HepG2 (cell line): ENCODE measurements around the gene EWSR1. TPM values are rescaled to one million over a fixed set of nuclear protein-coding genes. Genes with fewer than 3 reads are reported as not detected.

ENCODE experiments used
- ATAC-seq: fragments of 200-7000 bp; cut with Tn5 transposase; 3 replicates; pipeline ENCODE4 v1.9.1; 2020; ENCODE audit warnings: mild to moderate bottlenecking, moderate library complexity
- BruUV-seq: library from RNA; stranded (reverse); fragments of 400-500 nt; replicated peaks from 2 replicates; lab custom pipeline; 2021; lab: Mats Ljungman, UMichigan
- CTCF ChIA-PET: fragments of 300-600 bp; formaldehyde crosslinking; extraction: SDS; loops from one replicate; lab custom pipeline; 2021; ENCODE audit warnings: low total read pairs, inconsistent platforms, low intra/inter-chr PET ratio; lab: Yijun Ruan, JAX
- POLR2A ChIA-PET: fragments of 350-600 bp; sonication (Branson Sonifier 250); formaldehyde crosslinking; loops from one replicate; lab custom pipeline; 2020; ENCODE audit warnings: antibody characterized with exemption, inconsistent platforms; lab: Yijun Ruan, JAX
- DNase-seq: peaks from one replicate; pipeline ENCODE4 v3.0.0-alpha.2; 2015; ENCODE audit warnings: low spot score
- FAIRE-seq: peaks from 3 replicates; lab custom pipeline; 2011; peaks lifted over from hg19 to GRCh38; lab: Jason Lieb, UNC
- H2AFZ ChIP-seq: one replicate; pipeline ENCODE4 v1.6.1; 2011; ENCODE audit warnings: low read length, inconsistent platforms
- H3K27ac ChIP-seq: fragments of 300-600 bp; 3 replicates; pipeline ENCODE4 v1.8.0; 2011; ENCODE audit warnings: mixed run types, mild to moderate bottlenecking, mixed read lengths, low read length, inconsistent platforms; ENCODE audit not compliant: insufficient read depth; ENCODE audit errors: extremely low read length
- H3K27me3 ChIP-seq, 2 experiments: fragments of 200-600 bp in 1 of 2; 2 replicates in 1 of 2; 3 replicates in 1 of 2; pipeline versions ENCODE4 v1.6.0 to v1.8.0; 2011; ENCODE audit warnings: low read length in 2 of 2, mild to moderate bottlenecking in 2 of 2, moderate library complexity in 2 of 2, inconsistent platforms in 1 of 2; ENCODE audit not compliant: insufficient read depth in 2 of 2, control insufficient read depth in 1 of 2
- H3K36me3 ChIP-seq, 2 experiments: fragments of 200-600 bp in 1 of 2; replicated peaks in 1 of 2; 2 replicates in 1 of 2; 3 replicates in 1 of 2; pipeline versions ENCODE4 v1.5.1 to v1.8.0; 2011; ENCODE audit warnings: low read length in 2 of 2, inconsistent platforms in 1 of 2; ENCODE audit not compliant: insufficient read depth in 2 of 2, control insufficient read depth in 1 of 2
- H3K4me1 ChIP-seq: 2 replicates; pipeline ENCODE4 v1.5.1; 2012; ENCODE audit warnings: low read length, inconsistent platforms; ENCODE audit not compliant: insufficient read depth
- H3K4me2 ChIP-seq: 2 replicates; pipeline ENCODE4 v1.6.0; 2011; ENCODE audit warnings: low read depth, low read length, inconsistent platforms
- H3K4me3 ChIP-seq, 3 experiments: fragments of 200-600 bp in 1 of 3; sonication (generic), shearing (Covaris generic) in 1 of 3; replicated peaks in 1 of 3; 2 replicates each; pipeline ENCODE4 v1.5.1; 2011 to 2016; ENCODE audit warnings: low read length in 3 of 3, inconsistent platforms in 2 of 3, low read depth in 2 of 3, mild to moderate bottlenecking in 2 of 3, control low read depth in 1 of 3, mixed read lengths in 1 of 3; ENCODE audit not compliant: insufficient read depth in 1 of 3
- H3K79me2 ChIP-seq: one replicate; pipeline ENCODE4 v1.6.1; 2011; ENCODE audit warnings: low read length, inconsistent platforms; ENCODE audit not compliant: insufficient read depth
- H3K9ac ChIP-seq: 2 replicates; pipeline ENCODE4 v1.6.0; 2011; ENCODE audit warnings: mild to moderate bottlenecking, low read depth, low read length, inconsistent platforms; ENCODE audit not compliant: insufficient read depth
- H3K9me3 ChIP-seq: 2 replicates; pipeline ENCODE4 v1.5.1; 2012; ENCODE audit warnings: mild to moderate bottlenecking, low read length
- H4K20me1 ChIP-seq: 2 replicates; pipeline ENCODE4 v1.6.0; 2011; ENCODE audit warnings: inconsistent platforms, mild to moderate bottlenecking, low read length, moderate library complexity; ENCODE audit not compliant: insufficient read depth
- AGO2 ChIP-seq: fragments of 200-400 bp; formaldehyde crosslinking; optimal IDR thresholded peaks from 2 replicates; pipeline ENCODE3; 2017; ENCODE audit warnings: mild to moderate bottlenecking, low read depth, low read length, moderate library complexity
- GABPB1 ChIP-seq: IDR thresholded peaks from 2 replicates; pipeline ENCODE4 v1.6.1; 2016; ENCODE audit warnings: mild to moderate bottlenecking, missing genetic modification reagents, moderate library complexity, missing compliant biosample characterization
- HNRNPL ChIP-seq: fragments of 200-400 bp; formaldehyde crosslinking; IDR thresholded peaks from 2 replicates; pipeline ENCODE4 v1.6.1; 2017; ENCODE audit warnings: mild to moderate bottlenecking, low read depth, low read length
- NFYB ChIP-seq: sonication (generic); formaldehyde crosslinking; IDR thresholded peaks from 2 replicates; pipeline ENCODE4 v1.4.0; 2020; ENCODE audit warnings: missing genetic modification reagents
- POLR2A ChIP-seq, 2 experiments: IDR thresholded peaks; 2 replicates each; pipeline ENCODE4 v1.6.1; 2011; ENCODE audit warnings: low read depth in 2 of 2, low read length in 2 of 2, mild to moderate bottlenecking in 1 of 2, moderate library complexity in 1 of 2; ENCODE audit not compliant: insufficient read depth in 1 of 2
- RBFOX2 ChIP-seq: fragments of 200-400 bp; formaldehyde crosslinking; IDR thresholded peaks from 2 replicates; pipeline ENCODE4 v1.6.1; 2017; ENCODE audit warnings: low read depth, mild to moderate bottlenecking, low read length
- ZNF264 ChIP-seq: sonication (generic); formaldehyde crosslinking; IDR thresholded peaks from 2 replicates; pipeline ENCODE4 v1.4.0; 2020; ENCODE audit warnings: missing genetic modification reagents
- ZNF687 ChIP-seq: sonication (generic); formaldehyde crosslinking; IDR thresholded peaks from 2 replicates; pipeline ENCODE4 v1.5.1; 2020; ENCODE audit warnings: mild to moderate bottlenecking, missing genetic modification reagents, moderate library complexity
- WGBS: methylation state at CpG from one replicate; pipeline ENCODE4 v1.1.6; 2017; ENCODE audit warnings: low lambda C conversion rate; 5-methylcytosine and 5-hydroxymethylcytosine counted together
- in situ Hi-C: cut with HindIII; loops from 2 replicates; pipeline ENCODE4 v1.10.0; 2017; ENCODE audit warnings: low pct_unique_long_range_greater_than_20kb; ENCODE audit not compliant: extremely low pct_ligation_motif_present
- intact Hi-C: fragments of 100-400 bp; cut with micrococcal nuclease; formaldehyde crosslinking; loops from one replicate; pipeline ENCODE4 v1.10.0; 2022; ENCODE audit not compliant: unreplicated experiment
- polyA plus RNA-seq, 8 experiments: library from polyadenylated mRNA; depleted of rRNA in 3 of 8; stranded (reverse) in 7 of 8; unstranded in 1 of 8; fragments of >200 nt; fragmentation: Illumina TruSeq in 4 of 8; extraction: Trizol in 4 of 8; gene quantifications; 2 replicates each; pipeline versions ENCODE4 v1.2.1 to v1.2.3, GENCODE V29; 2011 to 2016; ENCODE audit warnings: low read depth in 4 of 8, missing spikeins in 1 of 8, mixed read lengths in 1 of 8; ENCODE audit not compliant: insufficient read depth in 1 of 8
- total RNA-seq, 5 experiments: library from RNA; depleted of rRNA; stranded (reverse); fragments of >200 nt; fragmentation: Illumina TruSeq; extraction: Trizol; gene quantifications; 2 replicates each; pipeline ENCODE4 v1.2.3, GENCODE V29; 2016; ENCODE audit warnings: low read depth in 1 of 5

Gene EWSR1
- total and polyA plus RNA-seq, 2 of the 13 experiments (the other 11 are each of a cell fraction or from before 2014, with no cell fraction given), result 211 to 326 TPM

GRCh38 chr22:29263791-29264276, 4.2 kb upstream of the EWSR1 start:
- BruUV-seq, result no TSS peak
- no peak overlapping the region for H3K4me2 ChIP-seq
- TF ChIP-seq RBFOX2 (peak; percentile 74), POLR2A (IDR thresholded peaks at IDR 0.05; ENCODE audit: insufficient read depth in 1 of 2, low read depth in 2 of 2, low read length in 2 of 2) (peak in 1 of 2 experiments; percentile 53; a peak in 2 of 4 replicates), HNRNPL (peak; percentile 60; the same call in 1 of the 2 replicates), AGO2 (peak; percentile 93), GABPB1 (no peak), NFYB (CRISPR knock-in tag) (no peak)
- peaks cover 29% of the 10 kb centered on the region for H3K79me2 ChIP-seq
- no peak overlapping the region for H2AFZ ChIP-seq
- H3K4me1 ChIP-seq, result peaks cover 16% of the 10 kb centered on the region
- no peak overlapping the region for H3K4me3 ChIP-seq
- H3K27me3 ChIP-seq, result no peaks in the 10 kb centered on the region; a peak in 1 of 5 replicates
- DNase-seq (no peak), ATAC-seq (no peak), FAIRE-seq (no peak)
- WGBS, result 100% methylated on average over 5 of the region's 14 CpGs
- H3K27ac ChIP-seq, result no peak overlapping the region
- ChIA-PET POLR2A (no interaction called here), CTCF (no interaction called here)
- no peaks in the 10 kb centered on the region for H3K9me3 ChIP-seq
- intact Hi-C loops, result no loop called here
- peaks cover 4 to 12% of the 10 kb centered on the region in 2 experiments; a peak in 4 of 5 replicates for H3K36me3 ChIP-seq
- H3K9ac ChIP-seq, result no peak overlapping the region
- in situ Hi-C loops, result no loop called here
- no peaks in the 10 kb centered on the region for H4K20me1 ChIP-seq

GRCh38 chr22:29265305-29265704, 2.8 kb upstream of the EWSR1 start:
- TF ChIP-seq ZNF687 (CRISPR knock-in tag), result 0 out of 2 replicates have a peak, but pooled peaks have one; percentile 7
- no peak for TF ChIP-seq ZNF264 (CRISPR knock-in tag)
- no peak for ATAC-seq
- H3K36me3 ChIP-seq, result peaks cover 2 to 12% of the 10 kb centered on the region in 2 experiments; a peak in 4 of 5 replicates
- H3K79me2 ChIP-seq, result peaks cover 44% of the 10 kb centered on the region
- no peak overlapping the region for H3K27ac ChIP-seq
- H4K20me1 ChIP-seq, result peaks cover 12% of the 10 kb centered on the region
- in situ Hi-C loops (no loop called here), intact Hi-C loops (no loop called here)
- no peak for DNase-seq
- H3K27me3 ChIP-seq, result no peaks in the 10 kb centered on the region; a peak in 1 of 5 replicates
- no peak overlapping the region for H3K4me3 ChIP-seq
- H3K4me2 ChIP-seq, result no peak overlapping the region
- no peak overlapping the region for H3K9ac ChIP-seq
- no peak overlapping the region for H2AFZ ChIP-seq
- no TSS peak for BruUV-seq
- FAIRE-seq, result no peak
- POLR2A ChIA-PET, result no interaction called here
- H3K9me3 ChIP-seq, result no peaks in the 10 kb centered on the region
- 95% methylated on average over 5 of the region's 7 CpGs for WGBS
- CTCF ChIA-PET, result no interaction called here
- peaks cover 22% of the 10 kb centered on the region for H3K4me1 ChIP-seq
